GM19239 (cell line): ENCODE results near the gene HOXC13.

Source experiments
- DNase-seq: peaks from one replicate; pipeline ENCODE4 v3.0.0; 2011; ENCODE audit warnings: low spot score; ENCODE audit not compliant: insufficient read length
- FAIRE-seq: peaks from 2 replicates; lab custom pipeline; 2011; peaks lifted over from hg19 to GRCh38; lab: Jason Lieb, UNC

HOXC13 gene

GRCh38 chr12:53953831-53954693, 15.4 kb downstream of the HOXC13 start:
- FAIRE-seq (no peak), DNase-seq (no peak)

- FAIRE-seq = no peak
- no peak for DNase-seq
Measured at GRCh38 chr12:53954694-53955035, 16.0 kb downstream of the HOXC13 start, which contains the start of gene HOXC12. Gene HOXC12 (plus strand): TSS chr12:53954903. CDS start chr12:53954930, 27 bp downstream.

- FAIRE-seq = no peak
- DNase-seq = no peak
Measured at GRCh38 chr12:53955036-53955775, 16.6 kb downstream of the HOXC13 start.

DNA sequence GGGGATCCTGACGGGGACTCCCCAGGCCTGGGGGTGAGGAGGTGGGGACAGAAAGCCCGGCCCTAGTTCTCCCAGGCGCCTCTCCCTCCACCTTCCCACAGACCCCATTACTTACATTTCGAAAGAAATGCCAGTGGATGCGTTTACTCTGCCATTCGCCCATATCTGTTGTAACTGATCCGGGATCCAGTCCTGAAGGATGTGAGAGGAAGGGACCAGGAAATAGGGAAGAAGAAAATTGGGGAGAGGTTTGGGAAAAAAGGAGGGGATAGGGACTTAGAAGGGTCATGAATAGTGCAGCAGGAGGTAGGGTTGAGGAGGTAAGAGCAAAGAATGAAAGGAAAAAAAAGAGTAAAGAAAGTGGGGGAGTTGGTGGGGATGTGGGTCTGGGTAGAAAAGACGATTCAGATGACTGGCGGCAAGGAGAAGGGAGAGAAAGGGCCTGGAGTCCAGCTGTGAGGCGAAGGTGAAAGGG, 17.2 kb downstream of the HOXC13 start:
- FAIRE-seq (no peak), DNase-seq (no peak)

DNA sequence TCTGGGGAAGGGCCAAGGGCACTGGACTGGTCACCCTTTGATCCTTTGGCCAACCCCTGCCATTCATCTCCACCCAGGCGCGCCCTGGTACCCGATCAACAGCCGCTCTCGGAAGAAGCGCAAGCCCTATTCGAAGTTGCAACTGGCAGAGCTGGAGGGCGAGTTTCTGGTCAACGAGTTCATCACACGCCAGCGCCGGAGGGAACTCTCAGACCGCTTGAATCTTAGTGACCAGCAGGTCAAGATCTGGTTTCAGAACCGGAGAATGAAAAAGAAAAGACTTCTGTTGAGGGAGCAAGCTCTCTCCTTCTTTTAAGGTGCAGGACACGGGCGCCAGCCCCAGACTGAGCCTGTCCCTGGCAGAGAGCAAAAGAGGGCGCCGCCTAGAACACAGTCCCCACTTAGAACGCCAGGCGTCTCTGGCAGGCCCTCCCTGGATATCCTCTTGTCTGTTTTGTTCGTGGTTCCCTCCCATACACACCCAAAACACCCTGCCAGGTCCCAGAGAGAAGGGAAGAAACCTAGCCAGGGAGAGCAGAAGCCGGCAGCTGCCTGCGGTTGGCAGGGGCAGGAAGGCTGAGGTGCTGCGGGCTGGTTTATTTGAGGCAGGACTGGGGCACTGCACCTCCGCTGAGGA, 17.7 kb downstream of the HOXC13 start:
- DNase-seq (no peak), FAIRE-seq (no peak)

DNA sequence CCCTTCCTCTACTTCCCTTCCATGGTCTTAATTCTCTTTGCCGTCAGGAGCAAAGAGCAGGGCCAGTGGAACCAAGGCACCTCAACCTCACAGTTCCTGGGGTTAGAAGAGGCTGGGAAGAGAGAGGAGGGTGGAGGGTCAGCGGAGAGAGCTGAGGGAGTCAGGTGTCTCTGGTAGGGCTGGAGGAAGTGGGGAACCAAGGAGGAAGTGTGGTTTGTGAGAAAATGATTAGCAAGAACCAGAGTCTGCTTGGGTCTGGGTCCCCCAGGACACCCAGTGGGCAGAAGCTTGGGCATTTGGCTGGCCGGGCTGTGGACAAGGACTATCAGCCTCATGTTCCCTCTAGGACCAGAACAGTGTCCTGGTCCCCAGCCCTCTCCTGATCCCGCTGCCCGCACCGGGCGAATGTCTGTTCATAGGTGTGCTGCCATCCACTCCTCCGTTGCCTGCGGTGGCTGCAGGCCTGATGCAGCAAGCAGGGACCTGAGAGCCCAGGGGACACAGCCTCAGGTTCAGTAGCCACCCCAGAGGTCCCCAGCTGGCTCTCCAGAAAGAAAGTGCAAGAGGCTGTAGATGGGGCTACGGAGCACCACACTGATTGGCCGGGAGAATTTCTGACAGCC, 18.4 kb downstream of the HOXC13 start:
- FAIRE-seq = no peak
- no peak for DNase-seq

DNA sequence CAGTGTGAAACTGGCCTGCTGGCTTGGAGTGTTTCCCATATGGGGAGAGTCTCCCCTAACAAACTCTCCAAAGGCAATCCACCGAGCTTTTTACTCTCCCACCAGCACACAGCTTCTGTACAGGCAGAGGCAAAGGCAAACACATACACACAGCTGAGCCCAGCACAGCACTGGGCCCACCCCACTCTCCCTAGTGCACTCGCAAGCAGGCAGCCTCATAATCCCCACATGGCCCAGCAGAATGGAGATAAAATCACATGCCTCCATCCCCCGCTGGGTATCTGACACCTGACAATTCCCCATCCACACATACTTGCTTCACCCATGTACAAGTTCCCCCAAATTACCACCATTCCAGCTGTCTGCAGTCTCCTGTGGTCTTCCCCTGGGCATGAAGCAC, 19.5 kb downstream of the HOXC13 start:
- no peak for FAIRE-seq
- no peak for DNase-seq

- DNase-seq (no peak), FAIRE-seq (no peak)
Measured at GRCh38 chr12:53959314-53959713, 20.7 kb downstream of the HOXC13 start.

DNA sequence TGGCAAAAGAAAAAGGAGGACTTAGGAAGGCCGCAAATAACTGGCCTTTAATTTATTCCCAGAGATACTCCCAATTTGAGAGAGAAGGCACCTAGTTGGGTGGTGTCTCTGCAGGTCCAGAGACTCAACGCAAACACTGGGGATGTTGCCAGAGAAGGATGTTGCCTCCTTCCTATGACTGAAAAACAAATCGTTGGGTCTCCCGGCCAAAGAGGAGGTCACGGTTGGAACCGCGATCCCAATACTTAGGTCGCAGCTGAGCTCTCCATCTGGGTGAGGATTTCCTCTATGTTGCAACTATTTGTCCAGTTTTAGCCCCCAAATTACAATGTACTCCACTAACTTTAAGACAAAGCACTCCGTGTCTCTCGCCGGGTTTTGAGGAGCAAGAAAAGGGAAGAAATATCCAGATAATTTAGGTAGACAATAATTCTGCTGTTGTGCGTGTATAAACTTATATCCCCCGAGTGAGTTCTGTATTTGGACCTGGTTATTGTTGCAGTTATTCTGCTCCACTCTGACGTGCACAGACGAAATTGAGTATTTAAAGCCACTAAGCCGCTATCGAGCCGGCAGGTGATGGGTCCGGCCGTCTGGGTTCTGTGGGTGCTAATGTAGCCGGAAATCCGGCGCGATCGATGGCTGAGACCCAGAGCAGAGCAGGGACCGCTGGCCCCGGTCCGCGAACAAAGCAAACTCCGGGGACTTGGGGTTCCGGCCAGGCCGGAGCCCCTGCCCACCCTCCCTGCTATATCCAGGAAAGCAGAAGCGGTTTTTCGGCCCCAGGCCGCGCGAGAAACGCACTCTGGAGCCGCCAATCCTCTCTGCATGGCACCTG, 21.8 kb downstream of the HOXC13 start:
- DNase-seq = no peak
- no peak for FAIRE-seq

DNA sequence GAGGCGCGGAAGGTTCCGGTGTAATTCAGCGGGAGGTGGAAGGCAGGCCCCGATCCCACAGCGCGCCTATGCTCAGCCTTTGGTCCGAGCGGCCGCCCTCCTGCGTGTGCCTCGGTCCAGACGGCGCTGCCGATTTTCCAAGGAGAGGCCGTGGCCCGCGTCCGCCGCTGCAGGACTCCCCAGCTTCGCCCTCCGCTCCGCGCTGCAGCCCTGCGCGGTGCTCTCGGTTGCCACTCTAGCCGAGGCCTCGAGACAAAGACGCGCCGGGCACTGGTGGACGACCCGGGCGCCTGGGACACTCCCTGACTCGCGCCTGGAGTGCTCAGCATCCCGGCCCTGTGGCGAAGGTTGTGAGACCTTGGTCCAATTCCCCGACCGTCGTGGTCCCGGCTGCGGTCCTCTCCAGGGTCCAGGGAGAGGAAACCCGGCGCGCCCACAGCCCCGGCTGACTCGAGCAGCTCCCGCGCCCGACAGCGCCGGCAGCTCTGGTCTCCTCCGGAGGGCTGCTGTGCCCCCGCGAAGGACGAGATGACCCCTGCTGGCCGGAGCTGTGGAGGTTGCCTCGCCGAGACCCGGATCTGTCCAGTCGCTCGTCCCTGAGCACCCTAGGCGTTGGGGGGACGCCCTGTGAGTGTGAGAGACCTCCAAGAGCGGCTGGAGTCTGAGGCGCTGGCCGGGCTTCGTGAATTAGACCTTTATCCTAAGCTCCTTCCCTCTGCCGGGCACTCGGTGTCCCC, 22.6 kb downstream of the HOXC13 start:
- FAIRE-seq (no peak), DNase-seq (no peak)

GRCh38 chr12:53963005-53963404, 24.4 kb downstream of the HOXC13 start:
- FAIRE-seq = no peak
- DNase-seq = no peak

GRCh38 chr12:53963434-53964314, 25.0 kb downstream of the HOXC13 start:
- FAIRE-seq (no peak), DNase-seq (no peak)

DNA sequence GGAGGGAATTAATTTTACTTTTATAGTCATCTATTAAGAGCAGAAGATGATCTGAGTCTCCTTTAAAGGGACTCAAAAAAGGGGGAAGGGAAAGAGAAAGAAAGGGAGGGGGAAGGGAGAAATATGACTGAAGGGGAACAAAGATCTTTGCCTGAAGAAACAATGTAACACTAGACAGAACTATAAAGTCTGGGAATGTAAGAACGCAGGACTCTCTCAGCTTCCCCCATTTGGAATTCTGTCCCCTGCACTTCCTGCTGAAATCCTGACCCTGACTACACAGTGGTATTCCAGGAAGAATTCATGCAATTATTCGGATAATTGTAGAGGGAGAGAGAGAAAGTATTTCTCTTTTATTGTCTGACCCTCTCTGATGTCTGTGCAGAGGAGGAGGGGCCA, 25.7 kb downstream of the HOXC13 start:
- FAIRE-seq (no peak), DNase-seq (no peak)

DNA sequence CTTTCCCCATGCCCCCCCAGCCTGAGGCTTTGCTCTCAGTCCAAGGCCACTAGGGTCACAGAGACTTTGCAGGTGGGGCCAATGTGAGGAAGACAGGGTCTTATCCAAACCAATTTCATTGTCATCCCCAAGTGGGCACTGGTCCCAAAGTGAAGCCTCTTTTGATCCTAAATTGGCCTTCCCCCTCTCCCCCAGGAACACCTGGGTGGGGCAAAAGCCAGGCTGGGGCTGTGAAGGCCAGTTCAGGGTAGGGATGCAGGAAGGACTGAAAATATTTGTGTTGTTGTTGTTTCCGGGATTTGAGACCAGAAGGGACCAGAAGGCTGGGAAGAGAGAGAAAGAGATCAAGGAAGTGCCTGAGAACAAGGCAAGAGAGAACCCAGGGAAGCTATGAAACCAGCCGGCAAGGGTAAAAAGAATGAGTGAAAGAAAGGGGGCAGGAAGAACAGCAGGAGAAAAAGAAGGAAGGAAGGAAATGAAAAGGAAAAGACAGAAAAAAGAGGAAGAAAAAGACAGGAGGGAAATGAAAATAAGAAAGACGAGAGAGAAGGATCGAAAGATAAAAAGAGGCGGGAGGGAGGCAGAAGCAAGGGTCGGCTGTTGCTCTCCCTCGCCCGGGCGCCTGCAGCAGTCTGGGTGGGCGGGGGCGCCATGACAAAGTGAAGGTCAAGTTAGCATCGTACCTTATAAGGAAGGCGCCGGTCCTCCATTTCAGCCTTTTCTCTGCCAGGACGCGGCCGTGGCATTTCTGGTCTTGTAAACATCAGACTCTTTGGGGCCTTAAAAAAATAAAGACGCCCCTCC, 26.9 kb downstream of the HOXC13 start:
- no peak for DNase-seq
- no peak for FAIRE-seq

DNA sequence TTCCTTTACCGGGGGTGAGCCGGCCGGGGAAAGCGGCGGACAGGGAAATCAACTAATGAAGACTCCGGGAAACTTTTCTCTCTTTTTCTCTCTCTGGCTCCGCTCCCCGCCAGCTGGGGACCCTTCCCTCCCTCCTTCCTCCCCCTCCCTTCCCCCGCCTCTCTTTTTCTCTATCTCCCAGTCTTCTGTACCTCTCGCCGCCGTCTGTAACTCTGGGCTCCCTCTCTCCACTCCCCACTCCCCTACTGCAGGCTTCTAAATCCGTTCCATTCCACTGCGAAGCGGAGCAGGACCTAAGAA, 27.4 kb downstream of the HOXC13 start:
- no peak for FAIRE-seq
- no peak for DNase-seq

DNA sequence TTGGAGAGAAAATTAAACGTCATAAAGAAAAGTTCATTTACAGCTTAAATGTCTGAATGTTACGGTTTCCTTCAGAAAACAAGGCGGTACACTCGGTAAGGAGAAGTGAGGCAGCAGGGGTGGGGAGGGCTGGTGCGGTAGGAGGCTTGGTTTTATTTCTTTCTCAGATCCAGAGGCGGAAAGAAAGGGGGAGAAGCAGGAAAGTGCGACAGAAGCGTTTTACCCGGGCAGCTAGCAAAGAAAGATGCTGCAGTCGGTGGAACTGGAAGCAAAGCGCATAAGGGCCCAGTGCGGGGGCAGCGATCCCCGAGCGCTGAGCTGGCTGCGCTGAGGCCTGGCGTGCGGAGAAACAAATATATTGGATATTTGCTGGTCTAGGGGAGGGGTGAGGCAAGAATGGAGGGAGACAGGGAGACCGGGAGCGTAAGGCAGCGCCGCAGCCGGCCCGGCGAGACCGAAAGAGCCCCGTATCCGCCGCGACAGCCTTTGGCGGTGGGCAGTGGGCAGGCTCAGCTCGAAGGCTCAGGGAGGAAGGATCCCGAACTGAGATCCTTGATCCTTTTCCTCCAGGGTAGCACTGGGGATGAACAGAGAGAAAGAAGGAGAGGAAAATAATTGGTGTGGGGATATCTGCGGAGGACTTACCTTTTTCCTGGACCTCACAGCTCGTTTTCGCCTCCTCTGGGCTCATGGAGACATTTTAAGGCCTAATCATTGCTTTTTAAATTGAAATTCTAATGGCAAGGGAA, 27.9 kb downstream of the HOXC13 start:
- no peak for FAIRE-seq
- no peak for DNase-seq

- DNase-seq (no peak), FAIRE-seq (no peak)
Measured at GRCh38 chr12:53967421-53967925, 28.8 kb downstream of the HOXC13 start.
